ENCODE results near the gene CNDP1.

The CNDP1 gene

DNA sequence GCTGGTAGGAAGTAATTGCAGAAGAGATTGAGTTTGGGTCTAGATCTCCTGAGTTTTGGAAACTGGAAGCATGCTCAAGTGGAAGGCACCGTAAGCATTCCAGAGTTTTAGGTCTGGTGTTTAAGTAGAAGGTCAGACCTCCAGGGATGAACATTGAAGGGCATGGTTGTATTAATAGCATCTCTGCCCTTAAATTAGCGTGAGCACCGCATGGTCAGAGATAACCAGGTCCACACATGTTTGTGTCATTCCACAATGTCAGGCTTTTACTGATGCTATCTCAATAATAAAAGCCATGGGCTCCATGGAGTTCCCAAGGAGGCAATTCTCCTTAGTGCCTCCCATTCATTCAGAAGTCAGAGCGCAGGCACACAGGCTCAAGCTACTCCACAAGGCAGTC, 35.1 kb downstream of the CNDP1 start:
- H3K4me3 Mint-ChIP-seq = no peak overlapping the region
- DNase-seq (ENCODE audit: low spot score in 2 of 2) (no peak), ATAC-seq (no peak)
- no peaks in the 10 kb centered on the region for H3K9me3 Mint-ChIP-seq
- H3K27ac Mint-ChIP-seq = no peak overlapping the region
- H3K36me3 Mint-ChIP-seq = no peaks in the 10 kb centered on the region
- no peaks in the 10 kb centered on the region for H3K4me1 Mint-ChIP-seq

DNA sequence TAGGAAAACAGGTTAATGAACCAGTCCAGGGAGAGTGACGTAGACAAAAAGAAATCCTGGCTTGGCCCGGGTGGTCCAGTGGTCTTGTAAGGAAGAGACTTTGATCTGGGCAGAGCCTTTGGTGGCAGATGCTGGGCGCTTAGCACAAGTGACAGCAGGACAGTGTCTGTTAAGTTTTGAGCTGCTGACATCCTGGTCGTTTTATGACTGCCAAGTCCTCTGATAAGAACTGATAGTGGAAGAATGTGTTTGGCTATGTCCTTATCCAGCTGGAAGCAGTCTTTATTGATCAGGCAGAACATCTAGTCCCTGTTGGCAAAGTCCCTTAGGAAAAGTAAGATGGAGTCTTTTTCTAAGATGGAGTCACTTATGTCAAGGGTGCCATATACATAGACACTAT, 36.0 kb downstream of the CNDP1 start:
- no peak for DNase-seq (ENCODE audit: low spot score in 2 of 2)
- no peaks in the 10 kb centered on the region for H3K36me3 Mint-ChIP-seq
- no peak for ATAC-seq
- no peak overlapping the region for H3K4me3 Mint-ChIP-seq
- H3K27ac Mint-ChIP-seq = no peak overlapping the region
- no peaks in the 10 kb centered on the region for H3K4me1 Mint-ChIP-seq
- H3K9me3 Mint-ChIP-seq = no peaks in the 10 kb centered on the region

DNA sequence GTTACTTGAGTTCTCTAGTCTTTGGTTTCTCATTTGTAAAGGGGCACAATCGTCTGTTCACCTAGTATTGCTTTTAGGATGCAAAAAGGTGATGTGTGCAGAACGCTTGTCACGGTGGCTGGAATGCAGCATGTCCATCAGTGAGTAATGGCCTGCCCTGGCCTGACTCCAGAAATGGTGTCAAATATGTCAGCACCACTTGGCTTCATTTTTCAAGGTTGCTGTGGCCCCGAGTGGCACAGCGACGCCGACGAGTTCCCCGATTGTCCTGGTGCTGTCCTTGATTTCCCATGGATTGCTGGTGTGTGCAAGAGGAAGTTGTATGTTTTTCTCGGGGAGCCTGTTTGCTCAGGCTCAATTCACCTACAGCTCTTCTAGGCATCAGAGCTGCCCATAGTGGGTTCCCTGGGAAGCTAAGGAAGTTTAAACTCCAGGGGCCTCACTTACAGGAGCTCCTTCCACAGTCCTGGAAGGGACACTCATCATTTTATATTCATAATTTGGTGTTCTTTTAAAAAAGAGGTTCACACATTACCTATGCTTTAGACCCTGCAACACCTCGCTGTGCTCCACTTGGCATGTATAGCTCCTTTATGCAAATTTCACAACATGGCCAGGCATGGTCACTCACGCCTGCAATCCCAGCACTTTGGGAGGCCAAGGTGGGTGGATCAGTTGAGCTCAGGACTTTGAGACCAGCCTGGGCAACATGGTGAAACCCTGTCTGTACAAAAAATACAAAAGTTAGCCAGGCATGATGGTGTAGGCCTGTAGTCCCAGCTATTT, 37.8 kb downstream of the CNDP1 start:
- Mint-ChIP-seq H3K9me3 (no peaks in the 10 kb centered on the region), H3K4me3 (no peak overlapping the region), H3K27ac (no peak overlapping the region), H3K36me3 (no peaks in the 10 kb centered on the region), H3K4me1 (no peaks in the 10 kb centered on the region)
- DNase-seq (ENCODE audit: low spot score in 2 of 2) = no peak
- ATAC-seq = no peak

DNA sequence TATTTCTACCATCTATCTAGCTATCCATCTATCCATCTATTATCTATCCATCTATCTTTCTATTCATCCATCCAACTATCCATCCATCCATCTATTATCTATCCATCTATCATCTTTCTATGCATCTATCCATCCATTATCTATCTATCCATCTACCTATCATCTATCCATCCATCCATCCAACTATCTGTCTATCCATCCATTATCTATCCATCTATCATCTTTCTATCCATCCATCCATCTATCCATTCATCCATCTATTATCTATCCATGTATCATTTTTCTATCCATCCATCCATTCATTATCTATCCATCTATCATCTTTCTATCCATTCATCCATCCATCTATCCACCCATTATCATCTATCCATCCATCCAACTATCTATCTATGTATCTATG, 38.8 kb downstream of the CNDP1 start:
- ATAC-seq = no peak

DNA sequence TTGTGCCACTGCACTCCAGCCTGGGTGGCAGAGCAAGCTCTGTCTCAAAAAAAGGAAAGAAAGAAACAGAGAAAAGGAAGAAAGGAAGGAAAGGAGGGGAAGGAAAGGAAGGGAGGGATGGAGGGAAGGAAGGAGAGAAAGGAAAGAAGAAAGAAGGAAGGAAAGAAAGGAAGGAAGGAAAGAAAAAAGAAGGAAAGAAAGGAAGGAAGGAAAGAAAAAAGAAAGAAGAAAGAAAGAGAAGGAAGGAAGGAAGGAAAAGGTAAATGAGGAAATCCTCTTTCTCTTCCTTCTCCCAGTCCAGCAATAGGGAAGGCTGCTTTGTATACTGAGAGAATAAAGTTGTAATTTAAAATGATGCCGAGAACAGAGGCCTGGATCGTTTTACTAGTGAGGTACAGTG, 40.6 kb downstream of the CNDP1 start:
- ATAC-seq (no peak), DNase-seq (ENCODE audit: low spot score in 2 of 2) (no peak)
- no peak overlapping the region for H3K4me3 Mint-ChIP-seq
- no peaks in the 10 kb centered on the region for H3K4me1 Mint-ChIP-seq
- H3K9me3 Mint-ChIP-seq = no peaks in the 10 kb centered on the region
- H3K36me3 Mint-ChIP-seq = no peaks in the 10 kb centered on the region
- H3K27ac Mint-ChIP-seq = no peak overlapping the region

More for the DNA sequence above, 38.8 kb downstream of the CNDP1 start:
- DNase-seq (ENCODE audit: low spot score in 2 of 2) = no peak
- H3K4me1 Mint-ChIP-seq = no peaks in the 10 kb centered on the region
- H3K36me3 Mint-ChIP-seq = no peaks in the 10 kb centered on the region
- H3K27ac Mint-ChIP-seq = no peak overlapping the region
- H3K4me3 Mint-ChIP-seq = no peak overlapping the region
- H3K9me3 Mint-ChIP-seq = no peaks in the 10 kb centered on the region

- no peak for DNase-seq (ENCODE audit: low spot score in 2 of 2)
- Mint-ChIP-seq H3K9me3 (no peaks in the 10 kb centered on the region), H3K4me3 (no peak overlapping the region), H3K36me3 (no peaks in the 10 kb centered on the region), H3K4me1 (no peaks in the 10 kb centered on the region), H3K27ac (no peak overlapping the region)
- ATAC-seq = no peak
These were observed 42.7 kb downstream of the CNDP1 start for GRCh38 chr18:74577019-74577418.

DNA sequence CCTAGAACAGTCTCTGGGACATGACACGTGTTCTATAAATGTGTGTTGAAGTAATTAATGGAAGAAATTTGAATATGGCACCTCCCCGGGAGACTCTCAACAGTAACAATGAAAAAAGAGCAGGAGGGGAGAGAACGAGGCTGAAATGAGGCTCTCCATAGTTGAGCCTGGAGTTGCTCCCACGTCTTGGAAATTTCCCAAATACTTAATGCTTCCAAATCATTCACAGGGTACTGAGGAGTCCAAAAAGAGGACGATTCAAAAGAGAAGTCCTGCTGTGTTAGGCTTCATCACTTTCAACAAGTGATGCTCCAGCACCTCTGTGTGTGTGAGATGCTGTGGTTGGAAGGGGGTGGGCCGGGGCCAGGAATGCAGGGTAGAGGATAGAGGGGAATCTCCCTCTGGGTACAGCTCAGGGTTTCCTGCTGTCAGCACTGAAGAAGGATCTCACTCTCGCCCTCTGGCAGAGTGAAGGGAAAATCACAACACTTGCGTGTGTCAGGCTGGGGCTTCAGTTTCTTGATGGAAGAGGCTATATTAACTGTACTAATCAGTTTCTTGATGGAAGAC, 45.3 kb downstream of the CNDP1 start:
- ATAC-seq (no peak), DNase-seq (ENCODE audit: low spot score in 2 of 2) (no peak)
- Mint-ChIP-seq H3K4me3 (no peak overlapping the region), H3K27ac (no peak overlapping the region), H3K4me1 (no peaks in the 10 kb centered on the region), H3K9me3 (no peaks in the 10 kb centered on the region), H3K36me3 (no peaks in the 10 kb centered on the region)

DNA sequence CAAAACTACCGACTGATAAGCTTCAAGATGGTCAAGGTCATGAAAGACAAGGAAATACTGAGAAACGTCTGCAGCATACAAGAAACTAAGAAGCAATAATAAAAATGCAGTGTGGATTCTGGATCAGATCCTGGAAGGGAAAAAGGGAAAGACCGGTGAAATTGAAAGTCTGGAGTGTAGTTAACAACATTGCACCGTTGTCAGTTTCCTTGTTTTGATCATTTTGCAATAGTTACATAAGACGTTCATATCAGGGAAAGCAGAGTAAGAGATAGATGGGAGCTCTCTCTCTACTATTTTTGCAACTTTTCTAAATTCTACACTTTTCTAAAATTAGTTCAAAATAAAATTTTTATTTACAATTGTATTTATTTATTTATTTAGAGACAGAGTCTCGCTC, 48.3 kb downstream of the CNDP1 start:
- Mint-ChIP-seq H3K27ac (no peak overlapping the region), H3K4me3 (no peak overlapping the region), H3K4me1 (no peaks in the 10 kb centered on the region), H3K36me3 (no peaks in the 10 kb centered on the region), H3K9me3 (no peaks in the 10 kb centered on the region)
- ATAC-seq (no peak), DNase-seq (ENCODE audit: low spot score in 2 of 2) (no peak)

DNA sequence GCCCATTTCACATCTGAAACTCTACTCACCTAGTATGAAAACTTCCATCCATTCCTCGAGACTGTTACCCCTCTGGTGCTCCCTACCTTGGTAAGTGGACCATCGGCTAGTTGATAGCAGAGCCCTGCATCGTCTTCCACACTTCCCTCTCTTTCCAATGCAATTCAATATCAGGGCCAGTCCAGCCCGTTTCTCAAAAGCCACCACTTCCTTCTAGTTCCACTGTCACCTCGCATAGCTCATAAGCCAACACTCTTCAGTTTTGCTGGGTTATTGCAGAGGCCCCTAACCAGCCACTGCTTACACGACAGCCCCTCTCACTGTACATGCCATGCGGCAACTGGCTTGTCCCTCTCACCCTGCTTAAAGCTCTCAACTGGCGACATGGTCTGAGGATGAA, 53.1 kb downstream of the CNDP1 start:
- no peak for DNase-seq (ENCODE audit: low spot score in 2 of 2)
- H3K4me3 Mint-ChIP-seq = no peak overlapping the region
- H3K27ac Mint-ChIP-seq = no peak overlapping the region
- peaks cover 12% of the 10 kb centered on the region for H3K4me1 Mint-ChIP-seq
- no peaks in the 10 kb centered on the region for H3K9me3 Mint-ChIP-seq
- H3K36me3 Mint-ChIP-seq = no peaks in the 10 kb centered on the region
- ATAC-seq = no peak

DNA sequence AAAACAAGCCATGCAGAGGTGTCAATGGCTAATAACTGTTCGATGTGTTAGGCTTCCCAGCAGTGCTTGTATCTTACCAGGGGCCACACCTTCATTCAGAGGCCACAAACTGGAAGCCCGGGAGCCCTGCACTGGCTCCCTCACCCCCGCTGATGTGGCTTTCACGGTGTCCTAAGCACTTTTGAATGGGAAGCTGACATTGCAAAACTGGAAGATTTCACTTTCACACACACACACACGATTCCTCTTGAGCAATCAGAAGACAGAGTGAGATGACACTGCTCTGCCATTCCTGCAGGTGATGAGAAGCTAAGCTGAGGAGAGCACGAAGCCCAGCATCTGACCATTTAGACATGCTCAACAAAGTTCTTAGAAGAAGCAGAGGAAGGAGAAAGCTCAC, 54.7 kb downstream of the CNDP1 start:
- ATAC-seq (no peak), DNase-seq (ENCODE audit: low spot score in 2 of 2) (no peak)
- peaks cover 13% of the 10 kb centered on the region for H3K36me3 Mint-ChIP-seq
- no peaks in the 10 kb centered on the region for H3K9me3 Mint-ChIP-seq
- H3K4me3 Mint-ChIP-seq = no peak overlapping the region
- no peak overlapping the region for H3K27ac Mint-ChIP-seq
- peaks cover 19% of the 10 kb centered on the region for H3K4me1 Mint-ChIP-seq

DNA sequence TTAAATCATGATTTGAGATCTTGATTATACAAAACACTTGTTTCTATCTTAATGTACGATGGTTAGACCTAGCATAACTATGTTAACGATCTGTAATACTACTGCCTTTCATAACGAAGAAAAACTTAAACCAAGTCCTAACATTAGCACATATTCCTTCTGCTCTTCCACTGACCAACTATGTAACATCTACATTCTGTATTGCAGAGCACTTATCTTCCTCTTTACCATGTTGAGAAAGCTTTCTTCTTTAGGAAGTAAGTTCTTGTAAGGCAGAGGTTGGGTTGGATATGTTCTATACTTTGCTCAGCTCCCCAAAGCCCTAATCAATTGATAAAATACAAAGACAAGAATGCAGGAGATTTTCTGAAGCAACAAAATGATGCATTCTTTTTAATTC, 55.5 kb downstream of the CNDP1 start:
- Mint-ChIP-seq H3K36me3 (peaks cover 20% of the 10 kb centered on the region), H3K4me1 (peaks cover 23% of the 10 kb centered on the region), H3K9me3 (no peaks in the 10 kb centered on the region), H3K4me3 (no peak overlapping the region), H3K27ac (no peak overlapping the region)
- ATAC-seq (no peak), DNase-seq (ENCODE audit: low spot score in 2 of 2) (no peak)

DNA sequence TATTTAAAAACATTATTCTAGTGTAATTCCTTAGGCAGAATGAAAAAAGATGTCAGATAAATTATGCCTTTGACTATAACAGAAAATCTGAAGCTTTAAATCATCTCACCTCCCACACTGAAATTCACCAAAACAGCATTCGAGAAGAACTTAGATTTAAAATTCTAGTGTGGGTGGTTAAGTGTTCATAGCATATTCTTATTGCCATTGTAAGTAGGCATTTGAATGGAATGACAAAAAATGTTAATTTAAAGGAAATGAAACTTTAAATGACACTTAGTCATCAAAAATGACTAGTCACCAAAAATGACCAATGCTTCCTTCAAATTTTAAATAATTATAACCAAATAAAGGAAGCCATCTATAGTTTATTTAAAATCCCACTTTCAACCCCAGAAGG, 56.4 kb downstream of the CNDP1 start:
- ATAC-seq (peak; percentile 40), DNase-seq (ENCODE audit: low spot score in 2 of 2) (no peak)
- H3K4me3 Mint-ChIP-seq = no peak overlapping the region
- no peak overlapping the region for H3K27ac Mint-ChIP-seq
- H3K9me3 Mint-ChIP-seq = no peaks in the 10 kb centered on the region
- H3K36me3 Mint-ChIP-seq = peaks cover 28% of the 10 kb centered on the region
- H3K4me1 Mint-ChIP-seq = peaks cover 31% of the 10 kb centered on the region

GRCh38 chr18:74595431-74595830, 61.1 kb downstream of the CNDP1 start:
- DNase-seq (ENCODE audit: low spot score in 2 of 2) = no peak
- Mint-ChIP-seq H3K36me3 (peaks cover 55% of the 10 kb centered on the region), H3K4me3 (peak overlapping the region; percentile 98), H3K9me3 (no peaks in the 10 kb centered on the region), H3K27ac (peak overlapping the region; percentile 96), H3K4me1 (peaks cover 46% of the 10 kb centered on the region)
- ATAC-seq = no peak

- H3K4me3 Mint-ChIP-seq = peak overlapping the region; percentile 98
- H3K4me1 Mint-ChIP-seq = peaks cover 58% of the 10 kb centered on the region
- peak; percentile 62 for ATAC-seq
- no peaks in the 10 kb centered on the region for H3K9me3 Mint-ChIP-seq
- H3K27ac Mint-ChIP-seq = peak overlapping the region; percentile 96
- peak; percentile 54 to 87 for DNase-seq (ENCODE audit: low spot score in 2 of 2)
- H3K36me3 Mint-ChIP-seq = peaks cover 59% of the 10 kb centered on the region
These were observed 62.8 kb downstream of the CNDP1 start for GRCh38 chr18:74597034-74597661.

DNA sequence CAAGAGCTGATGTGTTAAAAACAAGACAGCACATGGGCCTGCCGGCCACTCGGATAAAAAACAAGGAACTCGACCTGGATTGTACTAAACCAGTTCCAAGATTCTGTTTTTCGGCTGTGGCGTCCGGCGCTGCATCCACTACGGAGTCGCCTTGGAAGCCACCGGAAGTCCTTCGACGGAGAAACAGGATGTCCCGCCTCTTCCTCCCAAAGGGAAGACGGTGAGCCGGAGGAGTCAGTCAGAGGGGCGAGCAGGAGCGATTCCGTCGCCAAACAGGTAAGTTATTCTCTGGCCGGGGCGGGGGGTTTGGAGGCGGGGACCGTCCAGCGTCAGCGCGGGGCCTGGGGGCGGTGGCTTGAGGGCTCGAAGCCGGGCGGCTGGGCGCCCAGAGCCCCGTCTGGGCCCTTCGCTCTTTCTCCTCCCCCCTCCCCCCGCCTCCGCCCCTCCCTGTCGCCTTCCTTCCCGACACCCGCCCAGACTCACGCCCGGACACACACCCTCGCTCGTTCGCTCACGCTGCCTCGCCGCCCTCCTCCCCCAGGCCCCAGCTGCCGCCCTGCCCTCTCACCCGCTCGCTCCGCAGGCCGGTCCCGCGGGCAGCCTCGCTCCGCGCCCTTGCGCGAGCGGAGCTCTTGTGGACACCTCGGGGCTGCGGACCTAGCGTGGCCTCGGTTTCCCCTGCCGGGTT, 63.5 kb downstream of the CNDP1 start, which contains the start of gene ZNF407:
Gene ZNF407, plus strand, starts transcription at position 209 of the 688 bp plus-strand sequence. CDS start 33,150 bp downstream, outside the sequence.
- ATAC-seq (peak; percentile 88), DNase-seq (ENCODE audit: low spot score in 2 of 2) (peak; percentile 74 to 95)
- Mint-ChIP-seq H3K27ac (peak within 1 kb of the TSS; percentile 96), H3K4me1 (peaks cover 58% of the 10 kb centered on the region), H3K36me3 (peaks cover 58% of the 10 kb centered on the region), H3K9me3 (no peaks in the 10 kb centered on the region), H3K4me3 (peak within 1 kb of the TSS; percentile 98)
